AG20443 (cell line): Measurements from ENCODE around the gene TUG1.

Source experiments
- DNase-seq: peaks from one replicate; pipeline ENCODE4 v3.0.0; 2012; ENCODE audit warnings: low spot score, mixed read lengths

TUG1 gene

GRCh38 chr22:31001124-31001770 lies 32.2 kb downstream of the TUG1 start:
- DNase-seq = no peak

GRCh38 chr22:31005535-31005934 lies 36.5 kb downstream of the TUG1 start:
- DNase-seq = no peak

GRCh38 chr22:31019191-31019930 lies 50.3 kb downstream of the TUG1 start:
- DNase-seq = no peak

- DNase-seq = no peak
These were observed 51.3 kb downstream of the TUG1 start for GRCh38 chr22:31020334-31020733.

- no peak for DNase-seq
These were observed 53.5 kb downstream of the TUG1 start for GRCh38 chr22:31022516-31022915.
